ENCODE data around the gene RXFP3. TPM values are rescaled to one million over a fixed set of nuclear protein-coding genes. Genes with fewer than 3 reads are reported as not detected.

Gene RXFP3
- total RNA-seq, 2 donors from 2014 or later, result 0.13 TPM; not detected in 1

DNA sequence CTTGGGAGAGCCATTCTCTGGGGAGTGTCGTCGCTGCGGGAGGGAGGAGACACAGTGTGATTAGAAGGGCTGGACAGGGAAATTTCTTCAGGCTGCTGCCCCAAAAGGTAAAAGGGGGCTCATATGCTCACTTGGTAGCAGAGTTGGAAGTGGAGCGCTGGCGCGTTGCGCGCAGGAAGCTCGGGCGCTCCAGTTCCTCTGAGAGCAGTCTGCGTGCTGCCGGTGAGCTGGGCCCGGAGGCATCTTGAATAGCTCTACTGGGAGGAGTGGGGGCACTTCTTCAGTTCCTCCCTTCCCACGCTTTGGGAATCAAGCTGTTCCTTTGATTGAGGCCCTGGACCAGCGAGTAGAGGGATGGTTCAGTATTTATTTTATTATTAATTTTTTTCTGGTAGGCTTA, 2.7 kb downstream of the RXFP3 start:
- Mint-ChIP-seq H3K36me3 (ENCODE audit: low read depth) (no peaks in the 10 kb centered on the region), H3K27me3 (ENCODE audit: insufficient read depth) (peaks cover 40% of the 10 kb centered on the region), H3K9me3 (peaks cover 3% of the 10 kb centered on the region), H3K4me3 (no peak overlapping the region), H3K4me1 (peaks cover 14% of the 10 kb centered on the region), H3K27ac (no peak overlapping the region)
- Histone ChIP-seq H3K27me3 (ENCODE audit: control insufficient read depth, insufficient read depth, low read length, poor library complexity, severe bottlenecking) (peaks cover 20% of the 10 kb centered on the region), H3K9ac (ENCODE audit: extremely low read depth, low read length, poor library complexity, severe bottlenecking) (no peak overlapping the region), H3K27ac (ENCODE audit: low read depth, low read length) (no peak overlapping the region), H3K9me3 (ENCODE audit: control insufficient read depth, low read length) (no peaks in the 10 kb centered on the region), H3K4me3 (ENCODE audit: low read length) (no peak overlapping the region), H3K4me1 (ENCODE audit: control insufficient read depth, insufficient read depth, low read length) (peaks cover 3% of the 10 kb centered on the region), H3K36me3 (ENCODE audit: control insufficient read depth, insufficient read depth, low read length) (no peaks in the 10 kb centered on the region)
- WGBS, 2 experiments (ENCODE audit: insufficient coverage in 1 of 2, insufficient read length in 1 of 2), result 96 to 97% methylated on average over 13 to 15 of the region's 15 CpGs
- TF ChIP-seq, protein P1, sequence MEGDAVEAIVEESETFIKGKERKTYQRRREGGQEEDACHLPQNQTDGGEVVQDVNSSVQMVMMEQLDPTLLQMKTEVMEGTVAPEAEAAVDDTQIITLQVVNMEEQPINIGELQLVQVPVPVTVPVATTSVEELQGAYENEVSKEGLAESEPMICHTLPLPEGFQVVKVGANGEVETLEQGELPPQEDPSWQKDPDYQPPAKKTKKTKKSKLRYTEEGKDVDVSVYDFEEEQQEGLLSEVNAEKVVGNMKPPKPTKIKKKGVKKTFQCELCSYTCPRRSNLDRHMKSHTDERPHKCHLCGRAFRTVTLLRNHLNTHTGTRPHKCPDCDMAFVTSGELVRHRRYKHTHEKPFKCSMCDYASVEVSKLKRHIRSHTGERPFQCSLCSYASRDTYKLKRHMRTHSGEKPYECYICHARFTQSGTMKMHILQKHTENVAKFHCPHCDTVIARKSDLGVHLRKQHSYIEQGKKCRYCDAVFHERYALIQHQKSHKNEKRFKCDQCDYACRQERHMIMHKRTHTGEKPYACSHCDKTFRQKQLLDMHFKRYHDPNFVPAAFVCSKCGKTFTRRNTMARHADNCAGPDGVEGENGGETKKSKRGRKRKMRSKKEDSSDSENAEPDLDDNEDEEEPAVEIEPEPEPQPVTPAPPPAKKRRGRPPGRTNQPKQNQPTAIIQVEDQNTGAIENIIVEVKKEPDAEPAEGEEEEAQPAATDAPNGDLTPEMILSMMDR (conservative IDR thresholded peaks at IDR 0.05), result no peak
- DNase-seq, result no peak

DNA sequence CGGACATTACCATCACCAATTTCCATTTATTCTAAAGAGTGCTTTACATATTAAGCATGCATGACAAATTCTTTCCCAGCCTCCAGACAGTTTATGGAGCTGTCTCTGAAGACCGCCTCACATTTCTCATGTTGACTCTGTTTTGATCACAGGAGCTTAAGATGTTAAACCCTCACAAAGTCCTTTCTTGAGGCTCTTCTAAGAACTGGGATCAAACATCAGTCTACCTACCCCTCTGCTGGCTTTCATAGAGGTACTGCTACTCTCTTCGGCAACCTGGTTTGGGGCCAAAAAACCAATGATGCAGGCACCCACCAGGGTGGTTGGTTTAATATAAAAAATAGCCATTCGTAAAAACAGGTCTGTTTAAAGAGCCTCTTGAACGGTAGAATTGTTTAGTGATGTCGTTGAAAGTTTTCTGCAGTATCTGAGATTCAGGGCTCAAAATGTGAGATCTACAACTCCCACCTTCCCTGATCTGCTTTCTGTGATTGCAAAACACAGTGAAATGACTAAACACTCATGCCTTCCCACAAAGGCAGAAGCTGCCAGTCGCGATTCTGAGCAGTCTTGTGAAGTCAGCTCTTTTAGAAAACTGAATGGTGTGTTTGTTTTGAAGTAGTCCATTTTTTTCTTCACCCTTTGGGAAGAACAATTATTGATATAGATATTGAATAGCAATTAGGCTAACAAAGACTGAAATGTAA, 3.5 kb downstream of the RXFP3 start:
- TF ChIP-seq, protein P1 (conservative IDR thresholded peaks at IDR 0.05), result no peak

DNA sequence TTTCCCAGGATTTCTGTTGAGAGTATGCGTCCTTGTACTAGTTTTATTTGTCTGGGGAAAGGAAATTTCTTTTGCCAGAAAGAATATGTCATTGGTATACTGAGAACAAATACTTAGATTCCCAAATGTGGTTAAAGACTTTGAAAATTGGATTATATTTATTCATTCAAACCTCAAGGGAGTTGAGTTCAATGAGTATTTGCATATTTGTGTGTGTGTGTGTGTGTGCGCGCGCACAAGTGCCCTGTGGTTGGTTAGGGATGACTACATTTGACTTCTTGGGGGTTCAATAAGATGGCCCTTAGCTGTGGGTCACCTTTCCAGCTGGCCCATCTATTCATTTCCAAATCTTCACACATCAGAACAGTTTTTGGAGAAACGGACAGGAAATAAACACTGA, 4.9 kb downstream of the RXFP3 start:
- TF ChIP-seq, protein P1 (conservative IDR thresholded peaks at IDR 0.05), result no peak
- Histone ChIP-seq H3K27me3 (ENCODE audit: control insufficient read depth, insufficient read depth, low read length, poor library complexity, severe bottlenecking) (peaks cover 19% of the 10 kb centered on the region), H3K4me3 (ENCODE audit: low read length) (no peak overlapping the region), H3K9me3 (ENCODE audit: control insufficient read depth, low read length) (no peaks in the 10 kb centered on the region), H3K36me3 (ENCODE audit: control insufficient read depth, insufficient read depth, low read length) (no peaks in the 10 kb centered on the region), H3K4me1 (ENCODE audit: control insufficient read depth, insufficient read depth, low read length) (peaks cover 5% of the 10 kb centered on the region), H3K27ac (ENCODE audit: low read depth, low read length) (no peak overlapping the region), H3K9ac (ENCODE audit: extremely low read depth, low read length, poor library complexity, severe bottlenecking) (no peak overlapping the region)
- H3K4me1 Mint-ChIP-seq, result peaks cover 3% of the 10 kb centered on the region
- H3K27me3 Mint-ChIP-seq (ENCODE audit: insufficient read depth), result peaks cover 37% of the 10 kb centered on the region
- H3K27ac Mint-ChIP-seq, result no peak overlapping the region
- peaks cover 3% of the 10 kb centered on the region for H3K9me3 Mint-ChIP-seq
- no peak for DNase-seq
- H3K4me3 Mint-ChIP-seq, result no peak overlapping the region
- 96 to 100% methylated on average over 2 to 5 of the region's 5 CpGs for WGBS, 2 experiments (ENCODE audit: insufficient coverage in 1 of 2, insufficient read length in 1 of 2)
- no peaks in the 10 kb centered on the region for H3K36me3 Mint-ChIP-seq (ENCODE audit: low read depth)

More for the DNA sequence above, 3.5 kb downstream of the RXFP3 start:
- Histone ChIP-seq H3K27me3 (ENCODE audit: control insufficient read depth, insufficient read depth, low read length, poor library complexity, severe bottlenecking) (peaks cover 20% of the 10 kb centered on the region), H3K4me1 (ENCODE audit: control insufficient read depth, insufficient read depth, low read length) (peaks cover 6% of the 10 kb centered on the region), H3K27ac (ENCODE audit: low read depth, low read length) (no peak overlapping the region), H3K4me3 (ENCODE audit: low read length) (no peak overlapping the region), H3K36me3 (ENCODE audit: control insufficient read depth, insufficient read depth, low read length) (no peaks in the 10 kb centered on the region), H3K9ac (ENCODE audit: extremely low read depth, low read length, poor library complexity, severe bottlenecking) (no peak overlapping the region), H3K9me3 (ENCODE audit: control insufficient read depth, low read length) (no peaks in the 10 kb centered on the region)
- no peak for DNase-seq
- WGBS, 2 experiments (ENCODE audit: insufficient coverage in 1 of 2, insufficient read length in 1 of 2), result 87 to 96% methylated on average over 5 to 8 of the region's 8 CpGs
- H3K9me3 Mint-ChIP-seq, result peaks cover 3% of the 10 kb centered on the region
- H3K36me3 Mint-ChIP-seq (ENCODE audit: low read depth), result no peaks in the 10 kb centered on the region
- no peak overlapping the region for H3K27ac Mint-ChIP-seq
- H3K27me3 Mint-ChIP-seq (ENCODE audit: insufficient read depth), result peaks cover 40% of the 10 kb centered on the region
- no peak overlapping the region for H3K4me3 Mint-ChIP-seq
- H3K4me1 Mint-ChIP-seq, result peaks cover 11% of the 10 kb centered on the region

All from endodermal cell (in vitro differentiated cells).